ENCODE measurements around the gene KLRF2.
"Not testable (repeated sequence)": the region's sequence is repeated elsewhere in the genome, so short reads cannot be mapped to it uniquely, and the experiment has no call there.

KLRF2 gene

DNA sequence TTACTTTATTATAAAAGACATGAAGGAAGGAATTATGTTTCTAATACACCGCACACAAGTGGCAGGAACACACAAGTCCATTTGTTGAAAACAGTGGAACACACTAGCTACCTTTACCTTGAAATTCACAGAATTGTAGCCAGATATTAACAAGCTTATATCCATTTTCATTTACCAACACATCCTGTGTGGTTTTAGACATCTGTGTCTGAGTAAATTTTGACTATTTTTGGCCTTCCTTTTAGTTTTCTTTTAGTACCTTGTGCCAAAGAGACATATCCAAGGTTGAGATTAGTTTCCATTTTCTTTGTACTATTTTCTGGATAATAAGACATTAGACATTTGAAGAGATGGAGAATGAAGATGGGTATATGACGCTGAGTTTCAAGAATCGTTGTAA lies at the start of gene KLRF2:
TSS of gene KLRF2 (plus strand) at position 244 of the 400 bp plus-strand sequence. CDS start at position 351, 107 bp downstream.
- no peak for DNase-seq

DNA sequence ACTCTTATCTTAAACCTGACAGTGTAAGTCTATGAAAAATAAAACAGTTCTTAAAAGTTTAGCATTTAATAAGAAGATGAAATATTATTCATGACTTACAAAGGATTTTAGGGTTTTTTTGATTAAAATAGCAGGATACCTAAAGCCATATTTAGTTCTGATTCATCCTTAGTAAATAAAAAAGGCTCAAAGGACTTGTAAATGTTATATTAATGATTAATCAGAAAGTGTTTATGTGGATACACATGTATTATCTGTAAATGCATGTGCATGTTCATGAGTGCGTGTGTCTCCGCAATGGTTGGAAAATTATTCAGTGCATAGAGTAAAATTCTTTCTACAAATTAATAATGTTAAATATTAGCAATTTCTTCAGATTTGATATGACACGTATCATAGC lies 49.6 kb upstream of the KLRF2 start:
- DNase-seq = no peak

DNA sequence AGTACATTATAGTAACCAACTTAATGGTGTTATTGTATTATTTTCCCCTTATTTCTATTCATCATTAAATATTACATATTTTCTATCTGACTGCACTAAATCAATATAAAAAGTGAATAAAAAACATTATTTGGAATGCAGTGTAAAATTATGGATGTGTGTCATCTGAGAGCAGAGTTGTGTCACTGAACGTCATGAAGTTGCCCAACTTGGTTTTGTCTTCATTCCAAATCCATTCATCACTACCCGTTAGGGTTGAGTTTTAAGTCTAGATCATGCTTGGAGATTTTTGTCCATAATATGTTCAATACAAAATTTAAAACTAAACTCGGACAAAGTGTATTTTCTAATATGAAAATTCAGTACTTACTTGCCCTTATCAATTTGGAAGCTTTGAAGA lies 37.9 kb upstream of the KLRF2 start:
- no peak for DNase-seq

GRCh38 chr12:9848899-9849298 lies 32.4 kb upstream of the KLRF2 start:
- DNase-seq = no peak

DNA sequence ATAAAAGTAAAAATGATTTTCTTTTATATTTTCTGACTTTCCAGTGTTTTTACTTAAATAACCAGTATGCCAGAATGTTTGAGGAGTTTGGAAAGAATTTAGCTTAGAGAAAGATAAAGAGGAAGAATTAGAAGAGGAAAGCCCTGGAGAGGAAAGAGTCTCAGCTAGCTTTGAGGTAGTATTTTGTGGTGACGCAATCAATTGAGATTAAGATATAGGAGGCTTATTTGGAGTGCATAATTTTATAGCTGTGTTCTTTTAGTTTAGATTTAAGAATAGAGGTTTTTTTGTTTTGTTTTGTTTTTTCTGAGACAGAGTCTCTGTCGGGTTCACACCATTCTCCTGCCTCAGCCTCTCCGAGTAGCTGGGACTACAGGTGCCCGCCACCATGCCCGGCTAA lies 30.2 kb upstream of the KLRF2 start:
- DNase-seq = no peak

DNA sequence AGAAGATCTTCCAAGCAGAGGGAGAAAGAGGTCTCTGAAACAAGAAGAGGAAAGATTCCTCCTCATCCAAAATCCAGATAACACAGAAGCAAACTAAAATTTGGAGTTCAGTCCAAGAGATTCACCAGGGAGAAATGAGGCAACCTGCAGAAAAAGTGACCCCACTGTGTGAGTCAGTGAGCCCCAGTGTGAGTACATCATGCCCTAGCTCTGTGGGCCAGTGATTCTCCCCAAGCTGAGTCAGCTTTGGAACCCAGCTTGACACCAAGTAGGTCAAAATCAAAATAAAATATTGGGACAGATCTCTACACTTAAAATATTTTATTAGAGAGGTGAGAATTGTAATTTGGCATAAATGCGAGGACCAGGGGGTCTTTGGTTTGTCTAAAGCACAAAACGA lies 29.4 kb upstream of the KLRF2 start:
- no peak for DNase-seq

- no peak for DNase-seq
Observed at GRCh38 chr12:9856151-9856550, 25.1 kb upstream of the KLRF2 start.

GRCh38 chr12:9856894-9857293 lies 24.4 kb upstream of the KLRF2 start:
- DNase-seq = no peak

DNA sequence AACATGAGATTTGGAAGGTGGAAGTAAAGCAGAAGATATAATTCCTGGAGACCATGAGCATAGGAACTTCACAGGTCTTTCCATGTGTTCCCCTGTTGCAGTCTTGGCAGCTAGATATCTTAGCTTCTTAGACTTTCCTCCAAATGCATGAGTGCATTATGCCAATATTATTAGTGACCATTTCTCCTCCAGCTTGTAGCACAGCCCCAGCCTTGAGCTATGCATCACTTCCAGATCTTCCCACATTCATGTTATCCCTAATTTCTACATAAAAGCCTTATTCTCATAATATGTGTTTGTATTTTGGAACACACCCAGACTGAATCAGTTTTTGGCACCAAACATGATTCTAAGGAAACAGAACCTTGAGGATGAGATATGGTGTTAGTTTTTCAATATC lies 23.2 kb upstream of the KLRF2 start:
- no peak for DNase-seq

DNA sequence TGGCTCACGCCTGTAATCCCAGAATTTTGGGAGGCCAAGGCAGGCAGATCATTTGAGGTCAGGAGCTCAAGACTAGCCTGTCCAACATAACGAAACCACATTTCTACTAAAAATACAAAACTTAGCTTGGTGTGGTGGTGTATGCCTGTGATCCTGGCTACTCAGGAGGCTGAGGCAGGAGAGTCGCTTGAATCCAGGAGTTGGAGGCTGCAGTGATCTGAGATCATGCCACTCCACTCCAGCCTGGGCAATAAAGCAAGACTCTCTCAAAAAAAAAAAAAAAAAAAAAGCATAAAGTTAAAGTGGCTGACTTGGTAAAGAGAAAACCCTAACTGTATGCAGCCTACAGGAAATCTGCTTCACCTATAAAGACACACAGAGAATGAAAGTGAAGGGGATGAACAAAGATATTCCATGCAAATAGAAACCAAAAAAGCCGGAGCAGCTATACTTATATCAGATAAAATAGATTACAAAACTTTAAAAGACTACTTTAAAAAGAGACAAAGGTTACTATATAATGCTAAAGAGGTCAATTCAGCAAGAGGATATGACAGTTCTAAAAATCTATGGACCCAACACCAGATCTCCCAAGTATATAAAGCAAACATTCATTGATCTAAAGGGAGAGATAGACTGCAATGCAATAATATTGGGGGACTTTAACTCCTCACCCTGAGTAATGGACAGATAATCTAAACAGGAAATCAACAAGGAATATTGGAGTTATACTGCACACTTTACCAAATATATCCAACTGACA lies 16.2 kb upstream of the KLRF2 start:
- DNase-seq = no peak

DNA sequence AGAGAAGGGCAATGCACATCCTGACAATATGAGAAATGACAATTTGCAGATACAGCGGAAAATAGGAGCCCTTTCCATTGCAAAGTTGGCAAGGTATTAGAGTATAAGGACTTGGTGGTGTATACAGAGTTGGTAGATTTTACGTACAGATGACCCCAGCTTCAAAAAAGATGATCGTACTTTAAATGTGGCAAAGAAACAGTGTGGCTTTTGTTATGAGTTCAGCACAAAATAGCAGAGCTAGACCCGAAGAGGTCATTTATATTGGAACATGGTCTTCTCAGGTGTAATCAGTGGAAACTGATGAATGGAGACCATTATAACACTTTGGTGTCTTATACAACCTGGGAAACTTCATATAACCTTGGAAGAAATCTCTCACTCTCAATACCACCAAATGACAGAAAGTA lies 14.4 kb upstream of the KLRF2 start:
- DNase-seq = no peak

DNA sequence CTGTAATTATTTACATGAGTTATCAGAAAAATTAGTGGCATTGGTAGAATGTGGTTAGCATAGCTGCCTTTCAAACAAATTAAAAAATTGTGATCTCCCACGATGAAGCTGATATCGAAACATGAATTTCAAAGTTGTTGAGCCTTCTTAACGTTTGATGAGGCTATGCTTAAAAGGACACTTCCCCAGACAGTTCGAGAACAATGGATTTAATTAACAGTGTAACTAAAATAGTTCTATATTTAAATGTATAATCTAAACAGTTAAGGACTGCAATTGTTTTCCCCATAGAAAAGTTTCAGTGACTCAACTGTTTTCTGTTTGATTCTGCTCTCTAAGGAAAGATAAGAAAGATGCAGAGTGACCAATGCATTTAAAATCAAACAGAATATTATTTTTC lies 13.8 kb upstream of the KLRF2 start:
- no peak for DNase-seq

DNA sequence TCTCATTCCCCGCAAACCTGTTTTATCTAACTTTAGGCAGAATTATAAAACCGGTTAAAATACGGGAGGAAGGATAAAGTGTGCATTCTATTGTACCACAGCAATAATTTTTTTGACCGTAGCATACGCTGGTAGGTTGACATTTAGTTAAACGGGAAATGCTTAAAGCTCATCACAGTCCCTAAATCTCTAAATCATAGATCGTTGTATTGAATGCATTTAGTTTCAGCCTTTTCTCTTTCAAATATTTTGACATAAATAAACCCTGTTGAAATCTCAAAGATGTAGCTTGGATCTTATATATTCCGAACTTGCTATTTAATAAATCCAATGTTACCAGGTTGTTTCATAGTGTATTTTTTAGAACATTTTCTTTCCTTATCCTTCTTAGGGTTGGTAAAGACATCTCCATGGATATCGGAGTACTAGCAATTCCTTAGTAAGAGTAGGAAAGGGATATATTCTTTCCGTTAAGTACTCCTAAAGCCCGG lies 12.9 kb upstream of the KLRF2 start:
- DNase-seq = no peak

DNA sequence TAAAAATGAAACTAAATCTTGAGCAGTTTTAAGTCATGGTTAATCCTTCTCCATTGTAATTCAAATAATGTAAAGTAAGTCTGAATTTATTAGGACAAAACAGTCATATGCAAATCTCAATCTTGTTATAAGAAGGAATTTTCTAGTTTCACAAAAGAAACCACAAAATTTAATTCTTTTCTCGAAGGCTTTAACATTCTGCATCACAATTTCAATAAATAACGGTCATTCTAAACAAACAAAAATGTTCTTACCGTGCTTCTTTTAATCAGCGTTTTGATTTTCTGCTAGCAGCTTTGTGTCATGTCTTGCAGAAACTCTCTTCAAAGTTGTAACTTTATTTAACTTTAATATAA lies 12.4 kb upstream of the KLRF2 start:
- no peak for DNase-seq

DNA sequence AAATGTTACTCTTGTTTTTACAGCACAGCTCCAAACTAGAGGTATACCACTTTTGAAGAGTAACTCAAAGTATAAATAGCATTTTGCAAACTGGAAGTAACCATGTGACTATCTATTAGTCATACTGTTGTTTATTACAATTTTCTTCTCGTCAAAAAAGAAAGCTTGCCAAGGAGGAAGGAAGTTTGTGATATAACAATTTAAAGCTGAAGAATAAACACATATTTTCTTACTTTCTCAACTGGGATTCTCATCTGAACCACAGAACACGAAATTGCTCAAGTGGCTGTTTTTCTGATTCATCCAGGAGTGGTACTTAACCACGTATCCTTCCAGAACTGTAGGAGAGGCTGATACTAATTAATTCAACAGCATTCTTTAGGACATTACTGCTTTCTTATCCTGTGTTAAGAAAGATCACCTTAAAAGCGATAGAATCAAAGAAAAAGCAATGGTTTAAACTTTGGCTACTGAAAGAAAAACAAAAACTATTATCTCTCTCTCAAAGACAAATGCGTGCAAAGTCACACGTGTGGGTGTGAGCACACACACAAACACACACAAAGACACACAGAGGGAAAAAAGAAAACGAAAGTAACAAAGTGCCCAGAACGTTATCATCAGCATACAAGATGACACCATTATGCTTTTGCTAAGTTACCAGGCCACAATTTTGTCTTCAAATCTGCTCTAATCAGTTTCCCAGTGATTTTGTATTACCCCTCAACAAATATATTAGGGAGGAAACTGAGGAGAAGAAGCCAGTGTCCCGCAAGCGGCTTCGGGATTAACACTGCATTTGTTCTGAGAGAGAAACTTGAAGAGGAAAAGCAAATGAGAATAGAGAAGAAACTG lies 11.8 kb upstream of the KLRF2 start, which contains the start of gene CLEC2B:
TSS of gene CLEC2B (minus strand) at position 48 of the 855 bp plus-strand sequence.
- DNase-seq = no peak

DNA sequence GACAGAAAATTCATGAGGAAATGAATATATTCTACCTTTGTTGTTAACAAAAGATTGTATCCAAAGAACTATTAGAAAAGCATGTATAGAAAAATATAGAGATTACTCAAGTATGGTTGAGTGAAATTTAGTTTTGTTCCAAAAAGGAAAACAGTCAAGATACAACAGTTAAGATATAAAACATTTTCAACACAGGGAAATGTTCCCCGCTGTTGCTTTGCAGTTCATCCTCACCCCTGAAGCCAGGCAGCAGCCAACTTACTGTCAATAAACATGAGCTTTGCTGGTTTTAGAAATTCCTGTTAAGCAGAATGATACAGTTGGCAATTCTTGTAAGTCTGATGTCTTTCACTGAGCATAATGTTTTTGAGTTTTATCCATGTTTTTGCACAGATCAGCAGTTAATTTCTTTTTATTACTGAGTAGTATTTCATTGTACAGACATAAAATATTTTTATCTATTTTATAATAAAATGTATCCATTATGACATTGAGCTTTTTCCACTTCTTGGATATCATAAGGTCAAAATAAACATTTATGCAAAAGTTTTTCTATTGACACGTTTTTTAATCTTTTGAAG lies 10.9 kb upstream of the KLRF2 start:
- no peak for DNase-seq

DNA sequence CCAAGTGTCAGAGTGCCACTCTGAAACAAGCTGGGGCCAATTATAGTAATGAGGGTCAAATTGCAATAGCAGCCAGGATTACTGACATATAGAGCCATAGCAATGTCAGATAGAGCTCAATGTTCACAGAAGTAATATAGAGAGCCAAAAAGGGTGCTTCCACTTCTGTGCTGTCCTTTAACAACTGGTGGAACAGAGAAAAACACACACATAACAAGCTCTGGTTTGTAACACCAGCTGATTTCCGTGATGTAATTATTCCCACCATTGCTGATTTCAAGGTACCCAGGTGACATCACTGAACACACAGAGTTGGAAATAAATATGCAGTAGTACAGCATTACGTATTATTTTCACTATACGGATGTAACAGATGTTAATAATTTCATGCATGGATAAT lies 9.1 kb upstream of the KLRF2 start:
- DNase-seq = no peak

DNA sequence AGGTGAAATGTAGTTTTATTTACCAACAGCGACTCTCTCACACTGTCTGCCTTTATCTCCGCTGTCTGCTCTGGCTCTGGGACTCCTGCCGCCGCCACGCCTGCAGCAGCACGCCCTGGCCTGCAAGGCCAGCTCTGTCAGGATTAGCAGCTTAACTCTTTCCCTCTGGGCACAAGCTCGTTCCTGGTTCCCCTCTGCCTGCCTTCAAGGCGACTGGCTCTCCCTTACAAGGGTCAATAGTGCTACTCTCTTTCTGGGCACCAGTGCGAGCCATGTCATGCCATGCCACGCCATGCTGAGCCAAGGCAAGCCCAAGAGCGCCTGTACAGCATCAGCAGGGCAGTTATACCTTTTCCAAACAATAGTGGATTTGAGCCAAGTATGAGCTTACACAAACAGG lies 8.5 kb upstream of the KLRF2 start:
- no peak for DNase-seq

- DNase-seq = not testable (repeated sequence)
Observed at GRCh38 chr12:9876120-9876519, 5.2 kb upstream of the KLRF2 start.

DNA sequence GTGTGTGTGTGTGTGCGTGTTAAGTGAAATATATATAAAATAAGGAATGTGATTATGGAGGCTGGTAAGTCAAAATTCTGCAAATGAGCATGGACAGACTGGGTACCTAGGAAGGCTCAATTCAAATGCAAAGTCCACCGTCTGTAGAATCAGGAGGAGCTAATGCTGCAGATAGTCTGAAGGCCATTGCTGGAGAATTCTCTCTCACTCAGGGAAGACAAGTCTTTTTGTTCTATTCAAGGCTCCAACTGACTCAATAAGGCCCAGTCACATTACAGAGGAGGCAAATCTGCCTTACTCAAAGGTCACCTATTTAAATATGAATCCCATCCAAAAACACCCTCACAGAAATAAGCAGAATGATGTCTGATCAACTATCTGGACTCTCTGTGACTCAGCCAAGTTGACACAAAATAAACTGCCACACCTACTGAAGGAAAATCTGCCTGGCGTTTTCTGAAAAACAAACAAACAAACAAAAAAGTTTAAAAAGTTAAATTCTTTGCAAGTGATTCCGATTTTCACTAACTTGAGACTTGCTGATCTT lies 684 bp upstream of the KLRF2 start:
- DNase-seq = no peak

DNA sequence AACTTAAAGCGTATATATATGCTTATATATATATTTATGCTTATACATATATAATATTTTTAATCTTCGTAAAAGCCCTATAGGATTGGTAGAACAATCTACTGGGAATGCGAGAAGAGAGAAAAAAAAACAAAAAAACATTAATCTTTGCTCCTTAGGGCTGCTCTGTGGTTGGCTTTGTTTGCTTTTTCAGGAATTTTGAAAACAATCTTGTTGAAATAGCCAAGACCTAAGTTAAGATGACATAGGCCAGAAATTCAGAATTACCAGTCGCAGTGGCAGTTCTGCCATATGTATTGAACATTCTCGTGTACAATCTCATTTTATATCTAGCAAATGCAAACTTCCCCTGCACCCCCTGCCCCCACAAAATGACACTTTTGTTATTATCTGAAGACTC lies 699 bp downstream of the KLRF2 start:
- DNase-seq = no peak

GRCh38 chr12:9883175-9883574 lies 1.9 kb downstream of the KLRF2 start:
- no peak for DNase-seq

DNA sequence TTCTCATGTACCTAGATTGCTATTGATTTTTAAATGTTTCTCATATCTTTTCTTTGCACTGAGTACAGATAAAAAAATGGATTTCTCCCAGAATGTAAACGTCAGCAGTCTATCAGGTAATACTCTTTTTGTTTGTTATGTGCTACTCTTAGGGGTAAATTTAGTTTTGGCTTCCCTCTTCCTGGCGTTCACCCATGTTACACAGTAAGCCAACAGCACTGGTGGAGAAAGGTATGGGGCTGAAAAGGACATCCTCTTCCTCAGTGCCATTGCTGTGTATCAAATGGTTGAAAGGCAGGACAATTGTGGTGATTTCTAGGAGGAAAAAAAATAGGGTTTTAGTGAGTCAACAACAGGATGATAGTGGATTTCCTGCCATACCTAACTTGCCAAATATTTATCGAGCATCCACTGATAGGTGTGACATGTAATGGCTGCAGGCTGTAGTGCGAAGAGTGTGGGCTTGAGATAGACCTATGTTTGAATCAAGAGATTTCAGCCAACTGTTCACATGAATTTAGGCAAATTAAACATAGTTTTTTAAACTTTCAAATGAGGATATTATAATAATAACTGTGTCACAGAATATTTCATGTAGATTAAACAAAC lies 7.5 kb downstream of the KLRF2 start:
- no peak for DNase-seq
